Activated B cell treated with CpG ODN at 0.5 μM for 24 hours (primary cell): Measurements from ENCODE around the gene RAPGEF6. TPM values are rescaled to one million over a fixed set of nuclear protein-coding genes. Genes with fewer than 3 reads are reported as not detected.

Experiments used
- ATAC-seq: fragments of 200-7000 bp; cut with Tn5 transposase; one replicate; pipeline ENCODE4 v1.10.0; 2021; ENCODE audit warnings: low read depth, mild to moderate bottlenecking, moderate library complexity
- CTCF ChIA-PET: fragments of 350-600 bp; sonication (Branson Sonifier 250); formaldehyde crosslinking; loops from one replicate; lab custom pipeline; 2021; ENCODE audit warnings: antibody characterized with exemption; lab: Charles Lee
- POLR2A ChIA-PET: fragments of 350-600 bp; sonication (Branson Sonifier 250); formaldehyde crosslinking; loops from one replicate; lab custom pipeline; 2021; ENCODE audit warnings: antibody characterized with exemption; lab: Charles Lee
- DNase-seq: peaks from one replicate; pipeline ENCODE4 v3.0.0; 2022
- H3K27ac Mint-ChIP-seq: one replicate; pipeline ENCODE4 v1.8.0; 2020; ENCODE audit warnings: mixed read lengths
- H3K27me3 Mint-ChIP-seq: one replicate; pipeline ENCODE4 v1.8.0; 2021; ENCODE audit warnings: mixed read lengths
- H3K36me3 Mint-ChIP-seq: one replicate; pipeline ENCODE4 v1.8.0; 2021; ENCODE audit warnings: low read depth, mixed read lengths
- H3K4me1 Mint-ChIP-seq: one replicate; pipeline ENCODE4 v1.8.0; 2021; ENCODE audit warnings: mixed read lengths
- H3K4me3 Mint-ChIP-seq: one replicate; pipeline ENCODE4 v1.8.0; 2020; ENCODE audit warnings: mild to moderate bottlenecking, mixed read lengths
- H3K9me3 Mint-ChIP-seq: one replicate; pipeline ENCODE4 v1.8.0; 2020; ENCODE audit warnings: mixed read lengths
- intact Hi-C: fragments of 100-400 bp; cut with micrococcal nuclease; formaldehyde crosslinking; loops from one replicate; pipeline ENCODE4 v1.15.1; 2024
- total RNA-seq: library from RNA; stranded (reverse); gene quantifications from 2 replicates; pipeline ENCODE4 v1.2.3, GENCODE V29; 2022
- TF ChIP-seq, protein P1 (sequence below): fragments of 200-600 bp; IDR thresholded peaks from one replicate; pipeline ENCODE4 v1.8.0; 2022; ENCODE audit warnings: antibody characterized with exemption, mild to moderate bottlenecking

RAPGEF6 gene
- total RNA-seq, 1 donor from 2014 or later, result 45.1 TPM

DNA sequence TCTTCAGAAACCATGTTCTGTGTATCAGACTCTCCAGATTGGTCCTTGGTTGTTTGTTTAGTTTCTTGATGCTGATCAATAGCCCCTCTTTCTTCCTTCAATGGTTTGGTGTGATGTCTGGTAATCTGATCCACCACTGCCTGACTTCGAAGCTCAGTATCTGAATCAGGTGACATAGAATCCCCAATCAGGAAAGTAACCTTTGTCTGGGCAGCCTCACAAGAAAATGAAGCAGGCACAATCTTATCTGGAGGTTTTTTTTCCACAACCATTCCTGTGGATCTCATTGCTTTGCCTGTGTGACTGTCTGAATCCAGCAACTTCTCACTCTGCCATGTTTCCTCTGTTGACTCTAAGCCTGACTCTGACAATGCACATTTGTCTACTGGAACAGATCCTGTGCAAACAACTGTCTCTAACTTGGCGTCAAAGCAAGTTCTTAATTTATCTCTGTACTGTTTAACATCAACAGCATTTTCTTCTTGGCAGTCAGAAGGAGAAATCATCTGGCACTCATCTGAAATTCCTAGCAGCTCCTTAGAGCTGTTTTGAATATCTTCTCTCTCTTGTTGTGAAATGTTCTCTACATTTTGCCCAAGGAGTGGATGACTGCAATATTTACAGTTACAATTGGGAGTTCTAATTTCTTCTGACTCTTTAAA lies 37.1 kb upstream of the RAPGEF6 start:
- peaks cover 30% of the 10 kb centered on the region for H3K4me1 Mint-ChIP-seq
- no peak for DNase-seq
- no peaks in the 10 kb centered on the region for H3K27me3 Mint-ChIP-seq
- no peak for ATAC-seq
- no peak overlapping the region for H3K4me3 Mint-ChIP-seq
- intact Hi-C loops, result loop anchor here (2.0 to 5.0 kb wide), 2 partner anchors 37 to 335 kb away; partner anchors contain the start of gene RAPGEF6
- TF ChIP-seq, protein P1, sequence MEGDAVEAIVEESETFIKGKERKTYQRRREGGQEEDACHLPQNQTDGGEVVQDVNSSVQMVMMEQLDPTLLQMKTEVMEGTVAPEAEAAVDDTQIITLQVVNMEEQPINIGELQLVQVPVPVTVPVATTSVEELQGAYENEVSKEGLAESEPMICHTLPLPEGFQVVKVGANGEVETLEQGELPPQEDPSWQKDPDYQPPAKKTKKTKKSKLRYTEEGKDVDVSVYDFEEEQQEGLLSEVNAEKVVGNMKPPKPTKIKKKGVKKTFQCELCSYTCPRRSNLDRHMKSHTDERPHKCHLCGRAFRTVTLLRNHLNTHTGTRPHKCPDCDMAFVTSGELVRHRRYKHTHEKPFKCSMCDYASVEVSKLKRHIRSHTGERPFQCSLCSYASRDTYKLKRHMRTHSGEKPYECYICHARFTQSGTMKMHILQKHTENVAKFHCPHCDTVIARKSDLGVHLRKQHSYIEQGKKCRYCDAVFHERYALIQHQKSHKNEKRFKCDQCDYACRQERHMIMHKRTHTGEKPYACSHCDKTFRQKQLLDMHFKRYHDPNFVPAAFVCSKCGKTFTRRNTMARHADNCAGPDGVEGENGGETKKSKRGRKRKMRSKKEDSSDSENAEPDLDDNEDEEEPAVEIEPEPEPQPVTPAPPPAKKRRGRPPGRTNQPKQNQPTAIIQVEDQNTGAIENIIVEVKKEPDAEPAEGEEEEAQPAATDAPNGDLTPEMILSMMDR, result no peak
- H3K36me3 Mint-ChIP-seq, result peaks cover 71% of the 10 kb centered on the region
- ChIA-PET POLR2A (interaction anchor here (0.7 to 2.2 kb wide), 3 partner anchors 33 to 344 kb away, joined by 4 to 5 read pairs (median 5); no protein-coding TSS in a partner anchor), CTCF (no interaction called here)
- no peak overlapping the region for H3K27ac Mint-ChIP-seq
- no peaks in the 10 kb centered on the region for H3K9me3 Mint-ChIP-seq

DNA sequence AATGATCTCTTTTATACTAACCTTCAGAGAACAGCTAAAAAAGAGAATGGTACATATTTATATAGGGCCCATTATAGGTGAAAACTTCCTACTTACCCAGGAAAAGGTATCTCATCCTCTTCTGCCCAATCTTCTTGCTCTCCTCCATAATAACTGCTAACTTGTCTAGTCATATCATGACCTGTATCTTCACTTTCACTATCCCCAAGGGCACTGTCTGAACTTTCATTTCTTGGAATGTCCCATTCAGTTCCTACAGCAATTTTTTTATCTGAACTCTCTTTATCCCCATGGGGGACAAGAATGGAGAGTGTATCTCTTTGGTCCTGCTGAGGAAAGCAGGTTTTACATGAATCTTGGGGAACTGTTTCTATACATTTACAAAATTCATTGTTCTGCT lies 36.4 kb upstream of the RAPGEF6 start:
- Mint-ChIP-seq H3K27ac (peak overlapping the region; percentile 1), H3K36me3 (peaks cover 69% of the 10 kb centered on the region), H3K4me3 (no peak overlapping the region), H3K4me1 (peaks cover 30% of the 10 kb centered on the region), H3K9me3 (no peaks in the 10 kb centered on the region), H3K27me3 (no peaks in the 10 kb centered on the region)
- intact Hi-C loops, result loop anchor here (2.0 to 5.0 kb wide), 2 partner anchors 37 to 336 kb away; partner anchors contain the start of gene RAPGEF6
- TF ChIP-seq, protein P1, result no peak
- CTCF ChIA-PET, result interaction anchor here (1.0 kb wide), 1 partner anchor 336 kb away, joined by 3 read pairs; no protein-coding TSS in a partner anchor
- DNase-seq (no peak), ATAC-seq (peak; percentile 37)
- POLR2A ChIA-PET, result no interaction called here

DNA sequence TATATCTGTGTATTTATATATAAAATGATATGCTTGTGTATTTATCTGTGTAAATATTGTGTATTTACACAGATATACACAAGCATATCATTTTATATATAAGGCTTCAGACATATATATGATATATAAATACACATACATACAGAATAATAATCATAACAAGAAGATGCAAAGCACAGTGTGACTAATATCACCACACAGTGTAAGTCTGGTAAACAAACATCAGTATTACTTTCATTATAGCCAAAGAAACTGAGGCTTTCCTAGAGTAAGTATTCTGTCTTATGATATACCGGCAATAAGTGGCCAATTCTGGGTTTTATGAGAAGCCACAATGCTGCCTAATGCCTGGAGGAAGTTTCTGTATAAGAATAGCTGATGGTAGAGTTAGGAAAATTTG lies 29.9 kb upstream of the RAPGEF6 start:
- Mint-ChIP-seq H3K9me3 (peaks cover 11% of the 10 kb centered on the region), H3K4me1 (no peaks in the 10 kb centered on the region), H3K4me3 (no peak overlapping the region), H3K27me3 (no peaks in the 10 kb centered on the region), H3K36me3 (peaks cover 70% of the 10 kb centered on the region), H3K27ac (no peak overlapping the region)
- ChIA-PET POLR2A (interaction anchor here (0.6 kb wide), 1 partner anchor 155 kb away, joined by 4 read pairs; no protein-coding TSS in a partner anchor), CTCF (no interaction called here)
- TF ChIP-seq, protein P1, result no peak
- intact Hi-C loops, result loop anchor here (2.0 to 5.0 kb wide), 2 partner anchors 16 to 32 kb away; no protein-coding TSS in a partner anchor
- no peak for ATAC-seq
- DNase-seq, result no peak

DNA sequence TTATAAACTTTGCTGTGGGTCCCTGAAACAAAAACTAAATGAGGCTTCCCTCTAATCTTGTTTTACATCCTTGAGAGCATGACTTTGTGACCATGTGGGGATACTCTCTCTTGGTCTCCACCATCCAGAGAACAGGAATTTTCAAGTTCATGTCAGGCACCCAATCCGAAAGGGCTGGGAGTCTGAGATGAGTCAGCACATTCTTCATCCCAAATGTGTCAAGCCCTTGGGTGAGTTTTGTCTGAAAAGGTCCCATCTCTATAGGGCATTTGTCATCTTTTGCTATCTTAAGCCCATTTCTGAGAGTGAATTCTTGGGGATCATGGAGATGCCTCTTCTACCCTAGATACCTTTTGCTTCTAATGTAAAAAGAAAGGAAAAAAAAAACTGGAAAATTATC lies 26.9 kb upstream of the RAPGEF6 start:
- DNase-seq, result no peak
- CTCF ChIA-PET, result no interaction called here
- no peak overlapping the region for H3K27ac Mint-ChIP-seq
- TF ChIP-seq, protein P1, result no peak
- POLR2A ChIA-PET, result no interaction called here
- peaks cover 11% of the 10 kb centered on the region for H3K9me3 Mint-ChIP-seq
- intact Hi-C loops, result loop anchor here (5.0 kb wide), 1 partner anchor 35 kb away; no protein-coding TSS in a partner anchor
- H3K4me3 Mint-ChIP-seq, result no peak overlapping the region
- ATAC-seq, result no peak
- no peaks in the 10 kb centered on the region for H3K4me1 Mint-ChIP-seq
- peaks cover 69% of the 10 kb centered on the region for H3K36me3 Mint-ChIP-seq
- no peaks in the 10 kb centered on the region for H3K27me3 Mint-ChIP-seq

DNA sequence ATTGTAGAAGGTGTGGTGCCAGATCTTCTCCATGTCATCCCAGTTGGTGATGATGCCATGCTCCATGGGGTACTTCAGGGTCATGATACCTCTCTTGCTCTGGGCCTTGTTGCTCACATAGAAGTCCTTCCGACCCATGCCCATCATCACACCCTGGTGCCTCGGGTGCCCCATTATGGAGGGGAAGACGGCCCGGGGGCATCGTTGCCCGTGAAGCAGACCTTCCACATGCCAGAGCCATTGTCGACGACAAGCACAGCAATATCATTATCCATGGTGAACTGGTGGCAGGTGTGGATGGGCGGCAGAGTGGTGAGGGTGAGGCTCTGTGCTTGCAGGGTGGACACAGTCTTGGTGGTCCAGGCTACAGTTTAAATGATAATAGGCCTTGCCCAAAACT lies 24.8 kb upstream of the RAPGEF6 start:
- Mint-ChIP-seq H3K4me3 (no peak overlapping the region), H3K27ac (no peak overlapping the region), H3K27me3 (no peaks in the 10 kb centered on the region), H3K9me3 (peaks cover 11% of the 10 kb centered on the region), H3K36me3 (peaks cover 72% of the 10 kb centered on the region), H3K4me1 (no peaks in the 10 kb centered on the region)
- DNase-seq (no peak), ATAC-seq (no peak)
- POLR2A ChIA-PET, result no interaction called here
- TF ChIP-seq, protein P1, result no peak
- CTCF ChIA-PET, result no interaction called here
- intact Hi-C loops, result loop anchor here (5.0 kb wide), 1 partner anchor 37 kb away; no protein-coding TSS in a partner anchor
